ENCODE measurements around the gene ITPK1. TPM values are rescaled to one million over a fixed set of nuclear protein-coding genes. Genes with fewer than 3 reads are reported as not detected.

ITPK1 gene
- total RNA-seq, 2 experiments from 2014 or later, result 17.8 to 34.7 TPM

- no peaks in the 10 kb centered on the region for H3K79me2 ChIP-seq (ENCODE audit: insufficient read depth, low read depth, low read length)
- CTCF ChIA-PET (ENCODE audit: unreplicated experiment), result no interaction called here
- POLR2A ChIA-PET, result no interaction called here
Measured at GRCh38 chr14:92986254-92987147, 129.2 kb downstream of the ITPK1 start.

GRCh38 chr14:92985521-92985920 lies 130.2 kb downstream of the ITPK1 start:
- no peak overlapping the region for H3K4me2 ChIP-seq (ENCODE audit: low read length)
- ChIA-PET POLR2A (no interaction called here), CTCF (ENCODE audit: unreplicated experiment) (no interaction called here)
- H3K27ac ChIP-seq (ENCODE audit: low read depth, low read length, poor library complexity, severe bottlenecking), result no peak overlapping the region
- H4K20me1 ChIP-seq (ENCODE audit: insufficient read depth, low read length), result no peaks in the 10 kb centered on the region
- no peaks in the 10 kb centered on the region for H3K9me2 ChIP-seq (ENCODE audit: insufficient read depth, low read length)
- intact Hi-C loops (cut with micrococcal nuclease; ENCODE audit: unreplicated experiment), result no loop called here
- H3K9me3 ChIP-seq (ENCODE audit: low read length), result no peaks in the 10 kb centered on the region
- no peak for DNase-seq (ENCODE audit: low spot score)
- no peaks in the 10 kb centered on the region for H3K36me3 ChIP-seq (ENCODE audit: insufficient read depth, low read length)
- no peak overlapping the region for H3K4me3 ChIP-seq (ENCODE audit: low read depth, low read length, poor library complexity, severe bottlenecking)
- H3K79me2 ChIP-seq (ENCODE audit: insufficient read depth, low read depth, low read length), result no peaks in the 10 kb centered on the region
- H2AFZ ChIP-seq (ENCODE audit: low read length), result no peak overlapping the region
- TF ChIP-seq EZH2phosphoT487 (IDR thresholded peaks at IDR 0.05; ENCODE audit: borderline replicate concordance, low read depth, low read length), result no peak
- TF ChIP-seq CTCF (conservative IDR thresholded peaks at IDR 0.05; ENCODE audit: low read length), result no peak
- no TSS peak for BruUV-seq (replicated peaks)
- no peaks in the 10 kb centered on the region for H3K4me1 ChIP-seq (ENCODE audit: insufficient read depth, low read length, poor library complexity, severe bottlenecking)

More at GRCh38 chr14:92986254-92987147, 129.2 kb downstream of the ITPK1 start:
- Histone ChIP-seq H2AFZ (ENCODE audit: low read length) (no peak overlapping the region), H3K27ac (ENCODE audit: low read depth, low read length, poor library complexity, severe bottlenecking) (no peak overlapping the region), H3K9me2 (ENCODE audit: insufficient read depth, low read length) (no peaks in the 10 kb centered on the region), H3K36me3 (ENCODE audit: insufficient read depth, low read length) (no peaks in the 10 kb centered on the region), H3K4me2 (ENCODE audit: low read length) (no peak overlapping the region), H3K9me3 (ENCODE audit: low read length) (no peaks in the 10 kb centered on the region), H3K4me3 (ENCODE audit: low read depth, low read length, poor library complexity, severe bottlenecking) (no peak overlapping the region), H3K4me1 (ENCODE audit: insufficient read depth, low read length, poor library complexity, severe bottlenecking) (no peaks in the 10 kb centered on the region), H4K20me1 (ENCODE audit: insufficient read depth, low read length) (no peaks in the 10 kb centered on the region)
- no TSS peak for BruUV-seq (replicated peaks)
- intact Hi-C loops (cut with micrococcal nuclease; ENCODE audit: unreplicated experiment), result no loop called here
- DNase-seq (ENCODE audit: low spot score), result no peak
- no peak for TF ChIP-seq EZH2phosphoT487 (IDR thresholded peaks at IDR 0.05; ENCODE audit: borderline replicate concordance, low read depth, low read length)
- no peak for TF ChIP-seq CTCF (conservative IDR thresholded peaks at IDR 0.05; ENCODE audit: low read length)

GRCh38 chr14:92984896-92985295 lies 130.8 kb downstream of the ITPK1 start:
- no peak for DNase-seq (ENCODE audit: low spot score)
- CTCF ChIA-PET (ENCODE audit: unreplicated experiment), result no interaction called here
- Histone ChIP-seq H3K9me2 (ENCODE audit: insufficient read depth, low read length) (no peaks in the 10 kb centered on the region), H3K79me2 (ENCODE audit: insufficient read depth, low read depth, low read length) (no peaks in the 10 kb centered on the region), H3K4me3 (ENCODE audit: low read depth, low read length, poor library complexity, severe bottlenecking) (no peak overlapping the region), H3K27ac (ENCODE audit: low read depth, low read length, poor library complexity, severe bottlenecking) (no peak overlapping the region), H4K20me1 (ENCODE audit: insufficient read depth, low read length) (no peaks in the 10 kb centered on the region), H3K4me2 (ENCODE audit: low read length) (no peak overlapping the region), H3K36me3 (ENCODE audit: insufficient read depth, low read length) (no peaks in the 10 kb centered on the region), H3K4me1 (ENCODE audit: insufficient read depth, low read length, poor library complexity, severe bottlenecking) (no peaks in the 10 kb centered on the region), H2AFZ (ENCODE audit: low read length) (no peak overlapping the region), H3K9me3 (ENCODE audit: low read length) (0 out of 2 replicates have a peak, but pooled peaks cover under 1% of the 10 kb centered on the region)
- TF ChIP-seq EZH2phosphoT487 (IDR thresholded peaks at IDR 0.05; ENCODE audit: borderline replicate concordance, low read depth, low read length), result no peak
- no peak for TF ChIP-seq CTCF (conservative IDR thresholded peaks at IDR 0.05; ENCODE audit: low read length)
- POLR2A ChIA-PET, result no interaction called here
- BruUV-seq (replicated peaks), result no TSS peak
- intact Hi-C loops (cut with micrococcal nuclease; ENCODE audit: unreplicated experiment), result no loop called here

Data from OCI-LY7 (cell line).